IPS DF 19.7 (cell line): ENCODE data around the gene NOS1AP.
"Not testable (repeated sequence)": the region's sequence is repeated elsewhere in the genome, so short reads cannot be mapped to it uniquely, and the experiment has no call there.

Source experiments
- DNase-seq: peaks from one replicate; pipeline ENCODE4 v3.0.0-alpha.2; 2013; ENCODE audit warnings: low read depth, low spot score

The NOS1AP gene

DNA sequence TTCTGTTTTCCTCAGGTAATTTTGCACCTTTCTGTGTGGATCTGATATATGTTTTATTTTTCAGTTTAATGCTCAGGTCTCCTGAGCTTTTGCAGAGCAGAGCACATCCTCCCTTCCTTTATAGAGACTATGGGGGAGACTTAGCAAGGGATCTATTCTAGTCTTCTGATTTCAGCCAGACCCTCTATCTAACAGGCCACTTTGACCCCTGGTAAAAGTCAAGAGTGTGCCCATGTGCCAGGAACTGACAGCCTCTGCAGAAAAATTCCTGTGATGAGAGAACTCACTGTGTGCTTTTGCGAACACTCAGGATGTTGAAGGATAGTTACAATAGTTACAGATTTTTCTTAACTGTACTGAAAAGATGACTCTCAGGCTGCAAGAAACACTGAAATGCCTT lies 123.3 kb downstream of the NOS1AP start:
- DNase-seq, result no peak

DNA sequence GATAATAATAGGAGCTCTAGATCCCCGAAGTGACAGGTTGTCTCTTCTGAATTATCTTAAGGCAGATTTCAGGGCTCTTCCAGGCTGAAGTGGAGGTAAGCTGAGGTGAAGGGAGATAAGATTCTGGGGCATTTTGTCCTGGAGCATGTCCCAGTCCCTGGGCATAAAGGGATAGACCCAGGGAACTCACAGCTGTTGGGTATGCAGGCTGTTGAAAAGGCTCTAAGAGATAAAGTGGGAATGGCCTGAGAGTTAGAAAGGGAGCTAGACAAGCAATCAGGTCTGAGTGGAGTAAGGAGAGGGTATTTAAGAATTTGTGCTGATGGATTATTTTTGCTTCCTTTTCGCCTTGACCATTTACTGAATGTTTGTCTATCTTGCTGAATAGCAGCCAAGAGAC lies 123.7 kb downstream of the NOS1AP start:
- DNase-seq, result no peak

DNA sequence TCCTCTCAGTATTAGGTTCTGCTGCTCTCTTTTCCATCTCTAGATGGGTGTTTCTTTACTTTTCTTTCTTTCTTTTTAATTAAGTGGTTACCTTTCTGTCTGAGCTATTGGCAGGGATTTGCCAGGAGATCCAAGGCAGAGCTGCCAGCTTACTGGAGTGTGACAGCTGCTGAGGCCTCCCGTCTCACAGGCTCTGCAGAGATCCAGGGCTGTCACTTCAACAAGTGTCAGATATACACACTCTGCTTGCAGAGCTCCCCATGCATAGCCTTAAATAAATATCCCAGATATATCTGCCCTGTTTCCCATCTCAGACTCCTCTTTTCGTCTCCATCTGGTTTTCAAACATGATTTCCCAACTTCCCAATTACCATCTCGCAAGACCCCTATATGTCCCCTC lies 124.3 kb downstream of the NOS1AP start:
- DNase-seq, result no peak

DNA sequence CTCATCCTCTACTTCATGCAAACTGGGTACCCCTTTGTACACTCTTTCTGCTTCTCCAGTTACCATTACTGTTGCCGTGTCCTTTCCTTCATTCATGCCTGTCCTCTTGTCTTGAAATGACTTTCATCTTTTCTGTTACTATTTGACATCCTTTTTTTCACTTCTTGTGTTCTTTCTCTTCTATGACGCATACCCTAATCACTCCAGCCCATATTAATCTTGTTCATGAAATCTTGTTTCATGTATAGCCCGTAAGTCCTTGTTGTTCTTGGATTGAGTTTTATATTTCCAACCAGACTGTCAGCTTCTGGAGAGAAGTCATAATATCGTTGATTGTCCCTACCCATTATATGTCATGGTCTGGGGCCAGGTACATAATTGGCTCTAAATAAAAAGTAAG lies 126.1 kb downstream of the NOS1AP start:
- DNase-seq, result no peak

DNA sequence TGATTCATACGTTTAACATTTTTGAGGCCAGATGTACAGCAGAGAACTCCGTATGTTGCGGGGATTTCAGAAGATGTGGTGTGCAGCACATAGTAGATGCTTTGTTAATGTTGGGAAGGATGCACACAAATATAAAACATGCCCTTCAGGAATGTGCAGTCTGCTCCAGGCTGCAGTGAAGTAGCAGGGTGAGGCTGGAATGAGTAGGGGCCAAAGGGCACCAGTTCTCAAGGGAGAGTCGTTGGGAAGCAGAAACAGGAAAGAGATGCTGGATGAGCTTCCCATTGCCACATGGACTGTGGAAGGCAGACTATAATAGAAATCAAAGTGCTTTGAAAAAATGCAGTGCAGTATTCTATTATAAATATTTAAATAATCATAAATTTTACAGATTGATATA lies 126.9 kb downstream of the NOS1AP start:
- no peak for DNase-seq

DNA sequence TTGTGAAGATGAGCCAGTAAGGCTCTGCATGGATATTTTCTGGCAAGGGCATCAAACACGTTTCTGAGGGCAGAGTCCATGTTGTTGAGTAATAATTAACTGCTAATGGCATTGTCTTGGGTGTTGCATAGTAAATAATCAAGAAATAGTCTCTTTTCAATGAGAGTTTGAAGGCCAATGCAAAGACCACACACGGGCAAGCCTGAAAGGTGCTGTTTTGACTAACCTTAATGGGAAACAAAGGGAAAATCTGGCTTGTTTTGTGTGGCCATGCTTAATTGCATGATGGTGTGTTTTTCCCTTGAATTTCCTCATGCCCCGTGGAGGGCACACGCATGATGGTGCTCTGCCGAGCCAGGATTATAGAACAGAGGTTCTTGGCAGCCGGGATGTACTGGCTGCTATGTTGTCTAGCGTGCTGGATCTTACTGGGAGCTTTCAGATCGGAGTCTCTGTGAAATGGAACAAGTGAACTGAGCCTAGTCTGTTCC lies 127.6 kb downstream of the NOS1AP start:
- no peak for DNase-seq

DNA sequence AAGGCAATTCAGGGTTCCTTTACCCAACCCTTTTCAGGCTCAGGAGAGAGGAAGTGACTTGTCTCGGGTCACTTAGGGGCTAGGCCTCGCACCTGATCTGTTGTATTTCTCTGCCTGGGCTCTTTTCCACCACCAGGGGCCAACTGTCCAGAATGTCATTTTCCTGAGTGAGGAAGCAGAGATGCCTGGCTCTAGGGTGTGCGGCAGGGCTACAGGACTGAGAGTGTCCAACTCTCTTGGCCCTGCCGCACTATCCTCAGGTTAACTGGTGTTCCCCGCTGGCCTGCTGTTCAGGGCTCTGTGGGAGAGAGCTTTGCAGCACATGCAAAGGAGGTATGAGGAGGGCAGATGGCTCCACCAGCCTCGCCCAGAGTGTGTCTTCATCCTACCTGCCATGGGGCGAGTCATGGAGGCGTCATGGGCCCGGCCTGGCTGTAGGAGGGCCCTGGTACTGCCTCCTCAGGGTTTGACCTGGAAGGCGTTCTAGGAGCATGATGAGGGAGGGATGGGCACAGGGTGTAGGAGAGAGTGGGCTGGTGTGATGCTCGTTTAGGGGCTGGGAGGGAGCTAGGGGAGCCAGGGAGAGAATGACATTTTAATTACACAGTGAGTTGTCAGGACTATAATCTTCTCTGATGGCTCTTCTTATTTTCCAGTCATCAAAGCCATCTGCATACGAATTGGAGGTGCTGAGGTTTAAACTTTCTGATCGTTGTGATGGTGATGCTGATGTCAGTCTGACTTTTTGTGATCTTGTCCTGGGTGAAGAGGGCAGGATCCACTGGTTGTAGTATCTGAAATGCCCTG lies 128.3 kb downstream of the NOS1AP start:
- DNase-seq, result no peak

DNA sequence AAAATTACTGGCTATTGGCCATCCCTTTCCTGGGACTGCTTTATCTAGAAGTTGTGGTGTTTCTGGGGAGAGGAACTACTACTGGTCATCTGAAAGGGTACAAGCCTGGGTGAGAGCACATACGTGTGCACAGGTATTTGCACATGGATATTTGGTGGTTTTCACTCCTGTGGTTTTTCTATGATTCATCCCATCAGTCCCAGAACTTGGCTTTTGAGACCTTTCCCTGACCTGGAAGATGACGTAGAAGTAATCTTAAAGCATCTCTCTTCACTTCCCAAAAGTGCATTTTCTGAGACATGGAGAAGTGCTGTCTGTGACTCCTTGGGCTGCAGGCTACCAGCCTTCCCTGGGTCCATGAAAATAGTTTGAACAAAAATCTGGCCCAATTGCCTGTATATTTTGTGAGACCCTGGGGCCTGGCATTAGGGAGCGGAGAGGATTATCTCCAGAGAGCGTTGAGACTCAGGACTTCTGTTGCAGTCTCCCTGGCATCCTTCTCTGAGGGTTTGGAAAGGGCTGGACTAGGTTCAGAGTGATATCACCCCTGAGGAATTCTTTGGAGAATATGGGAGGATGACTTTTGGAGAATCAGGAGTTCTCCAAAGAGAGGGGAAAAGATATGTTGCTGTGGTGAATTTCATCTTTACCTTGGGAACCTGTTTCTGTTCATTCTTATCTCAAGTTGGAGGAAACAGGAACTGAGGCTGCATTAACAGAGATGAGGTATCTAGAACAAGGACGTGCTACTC lies 130.8 kb downstream of the NOS1AP start:
- no peak for DNase-seq

DNA sequence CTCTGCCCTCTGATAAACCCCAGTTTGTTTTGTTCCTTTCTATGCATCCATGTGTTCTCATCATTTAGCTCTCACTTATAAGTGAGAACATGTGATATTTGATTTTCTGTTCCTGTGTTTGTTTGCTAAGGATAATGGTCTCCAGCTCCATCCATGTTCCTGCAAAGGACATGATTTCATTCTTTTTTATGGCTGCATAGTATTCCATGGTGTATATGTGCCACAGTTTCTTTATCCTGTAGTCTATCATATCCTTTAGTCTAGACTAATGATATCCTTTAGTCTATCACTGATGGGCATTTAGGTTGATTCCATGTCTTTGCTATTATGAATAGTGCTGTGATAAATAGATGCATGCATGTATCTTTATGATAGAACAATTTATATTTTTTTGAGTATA lies 131.6 kb downstream of the NOS1AP start:
- DNase-seq, result not testable (repeated sequence)

DNA sequence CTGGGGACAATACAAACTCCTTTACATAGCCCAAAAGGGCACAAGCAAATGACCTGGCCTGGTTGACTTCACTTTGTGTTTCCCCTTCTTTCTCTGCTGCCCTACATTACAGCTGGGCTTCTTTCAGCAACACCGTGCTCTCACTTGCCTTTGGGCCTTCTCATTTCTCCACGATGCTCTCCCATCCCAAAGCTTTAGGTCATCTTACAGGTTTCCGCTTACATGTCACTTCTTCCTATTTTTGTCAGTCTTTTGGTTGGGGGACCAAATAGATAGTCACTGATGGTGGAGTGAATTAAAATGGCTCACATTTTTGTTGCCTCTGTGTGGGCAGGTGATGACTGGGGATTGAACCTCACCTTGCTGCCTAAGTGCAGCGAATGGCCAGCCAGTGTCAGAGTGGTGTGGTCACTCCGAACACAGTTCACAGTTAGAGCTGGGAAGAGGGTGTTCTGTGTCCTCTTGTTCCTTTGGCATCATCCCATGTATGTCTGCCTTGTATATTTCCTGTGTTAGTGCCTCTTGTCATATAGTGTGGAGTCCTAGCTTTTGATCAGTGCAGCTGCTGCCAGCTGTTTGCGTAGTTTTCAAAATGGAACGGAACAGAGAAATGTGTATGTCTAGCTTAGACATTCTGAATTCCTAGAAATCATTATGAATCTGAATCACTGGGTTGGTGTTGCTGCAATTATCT lies 134.8 kb downstream of the NOS1AP start:
- DNase-seq, result no peak

DNA sequence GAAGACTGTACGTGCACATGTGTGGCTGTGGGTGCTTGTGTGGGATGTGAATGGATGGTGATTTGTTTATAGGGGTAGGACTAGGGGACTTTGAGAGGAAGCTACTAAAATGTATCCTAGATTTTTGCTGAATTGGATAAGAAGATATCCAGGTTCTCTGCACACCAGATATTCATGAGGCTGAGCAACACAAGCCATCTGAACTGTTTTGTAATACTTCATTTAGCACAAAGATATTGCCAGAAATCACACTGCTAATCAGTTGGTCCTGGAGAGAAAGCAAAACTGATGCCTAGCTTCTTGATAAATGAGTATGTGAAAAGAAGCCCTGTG lies 135.3 kb downstream of the NOS1AP start:
- DNase-seq, result no peak

DNA sequence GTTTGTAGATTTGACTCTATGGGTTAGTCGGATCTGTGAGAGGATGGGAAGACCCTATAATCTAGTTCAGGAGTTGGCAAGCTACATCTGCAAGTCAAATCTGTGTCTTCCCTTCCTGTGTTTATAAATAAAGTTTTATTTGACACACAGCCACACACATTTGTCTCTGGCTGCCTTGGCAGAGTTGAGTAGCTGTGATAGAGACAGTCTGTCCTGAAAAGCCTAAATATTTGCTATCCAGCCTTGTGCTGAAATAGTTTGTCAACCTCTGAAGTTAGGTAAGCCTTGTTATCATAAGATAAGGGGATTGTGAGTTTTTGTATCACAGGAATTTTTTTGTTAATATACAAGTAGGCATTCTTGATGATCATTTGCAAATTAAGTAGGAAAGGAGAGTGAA lies 136.8 kb downstream of the NOS1AP start:
- no peak for DNase-seq

DNA sequence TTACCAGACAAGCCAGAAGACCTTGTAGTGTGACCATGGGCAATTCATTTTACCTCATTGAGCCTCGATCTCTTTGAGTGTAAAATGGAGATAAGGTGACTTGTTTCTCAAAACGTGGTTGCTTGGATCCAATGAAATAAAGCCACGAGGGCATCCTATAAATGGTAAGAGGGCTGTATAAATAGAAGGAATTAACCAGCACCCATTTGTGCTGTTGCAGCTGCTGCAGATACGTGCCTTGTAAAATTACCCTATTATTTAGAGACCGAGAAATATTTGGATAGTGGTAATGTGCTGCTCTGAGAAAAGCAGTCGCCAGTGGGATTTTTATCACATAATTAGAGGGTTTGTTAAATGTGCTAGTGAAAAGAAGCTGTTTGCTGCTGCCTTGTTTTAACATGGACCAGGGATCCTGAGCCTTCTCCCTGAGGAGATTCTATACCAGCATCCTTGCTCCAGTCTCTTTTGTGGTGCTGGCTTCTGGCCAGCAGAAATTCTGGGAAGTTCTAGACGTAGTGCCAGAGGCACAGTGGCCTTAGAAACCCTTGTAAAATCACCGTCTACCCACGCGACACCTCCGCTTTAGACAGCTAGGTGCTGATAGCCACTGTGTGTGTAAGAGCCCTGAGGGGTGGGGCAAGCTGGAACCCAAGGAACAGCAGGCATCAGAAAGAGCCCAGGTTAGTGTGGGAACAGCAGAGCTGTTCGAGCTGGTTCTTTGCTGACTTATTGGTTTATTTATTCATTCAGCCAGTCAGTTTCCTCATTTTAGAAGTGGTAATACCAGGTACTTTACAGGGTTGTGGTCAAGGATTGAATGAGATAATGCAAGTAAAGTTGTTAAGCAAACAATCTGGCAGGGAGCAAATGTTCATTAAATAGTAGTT lies 137.5 kb downstream of the NOS1AP start:
- DNase-seq, result no peak

DNA sequence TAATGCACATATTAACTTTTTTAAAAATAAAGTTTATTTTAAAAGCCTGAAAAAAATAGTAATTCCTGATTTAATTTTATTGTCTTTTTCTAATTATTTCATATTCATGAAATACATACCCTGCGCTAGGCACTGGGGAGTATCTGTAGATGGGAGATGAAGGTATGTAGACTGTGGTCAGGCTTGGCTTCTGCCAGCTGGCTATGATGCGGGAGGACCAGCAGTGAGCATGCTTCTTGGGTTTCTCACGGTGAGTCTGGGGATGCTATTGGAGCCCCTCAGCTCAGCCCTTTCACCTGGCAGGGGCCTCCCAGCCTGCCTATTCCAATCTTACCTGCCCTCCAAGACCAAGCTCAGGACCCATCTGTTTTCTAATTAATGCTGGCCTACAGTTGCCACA lies 138.4 kb downstream of the NOS1AP start:
- no peak for DNase-seq

DNA sequence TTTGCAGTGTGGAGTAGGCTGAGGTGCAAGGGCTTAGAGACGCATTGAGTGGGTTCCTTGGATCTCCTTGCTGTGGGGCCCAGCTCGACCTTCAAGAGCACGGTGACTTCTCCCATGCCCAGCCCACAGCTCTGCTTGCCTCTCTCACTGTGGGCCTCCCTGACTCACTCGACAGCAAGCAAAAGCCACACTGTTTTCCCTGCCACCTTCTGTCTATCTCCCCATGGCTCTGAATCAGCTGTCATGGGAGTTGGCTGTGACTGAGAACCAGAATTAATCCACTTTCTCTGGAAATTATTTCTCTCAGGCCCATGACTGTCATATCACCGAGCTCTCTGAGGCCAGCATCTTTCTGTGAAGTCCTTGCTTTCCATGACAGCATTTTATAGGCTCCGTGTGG lies 140.7 kb downstream of the NOS1AP start:
- DNase-seq, result no peak

DNA sequence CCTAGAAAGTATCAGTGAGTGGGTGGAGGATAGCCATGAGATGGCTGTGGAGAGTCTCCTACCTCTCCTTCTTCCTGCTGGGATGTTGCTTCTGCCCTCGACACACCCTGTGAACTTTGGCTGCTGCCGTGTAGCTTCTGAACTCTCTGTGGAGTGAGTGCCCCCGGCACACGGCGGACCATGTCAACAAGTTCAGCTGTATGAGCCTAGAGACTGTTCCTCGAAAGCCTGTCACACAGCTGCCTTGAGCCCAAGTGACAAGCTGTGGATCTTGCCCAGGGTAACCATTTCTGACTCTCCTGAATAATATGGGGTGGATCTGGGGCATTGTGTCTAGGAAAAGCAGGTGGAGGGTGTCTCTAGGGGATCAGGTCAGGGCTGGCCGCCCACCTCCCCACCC lies 143.2 kb downstream of the NOS1AP start:
- no peak for DNase-seq

DNA sequence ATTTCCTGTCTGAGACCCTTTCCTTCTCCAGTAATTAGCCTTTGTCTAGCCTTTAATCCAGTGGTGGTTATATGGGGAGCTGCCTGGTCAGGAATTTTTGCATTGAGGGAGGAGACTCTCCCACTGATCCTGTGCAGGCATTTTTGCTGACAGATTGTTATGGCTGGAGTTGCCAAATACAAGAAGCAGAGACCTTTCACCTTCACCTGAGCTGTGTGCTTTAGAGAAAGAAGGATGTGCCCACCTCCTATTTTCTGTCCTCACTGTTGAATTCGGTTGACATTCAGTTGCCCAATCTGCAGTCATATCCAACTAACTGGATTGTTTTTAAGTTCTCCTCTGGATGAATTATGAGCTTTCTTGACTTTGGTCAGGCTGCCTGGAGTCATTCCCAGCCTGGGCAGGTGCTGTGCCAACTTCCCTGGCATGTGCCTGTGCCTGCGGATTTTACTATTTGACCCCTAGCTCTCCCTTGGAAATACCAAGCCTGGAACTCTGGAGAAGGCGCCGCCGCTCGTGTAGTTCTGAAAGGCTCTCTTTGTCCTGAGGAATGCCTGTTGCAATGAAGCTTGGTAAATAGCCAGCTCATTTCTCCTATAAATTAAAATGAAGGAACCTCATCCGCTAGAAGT lies 143.9 kb downstream of the NOS1AP start:
- no peak for DNase-seq

DNA sequence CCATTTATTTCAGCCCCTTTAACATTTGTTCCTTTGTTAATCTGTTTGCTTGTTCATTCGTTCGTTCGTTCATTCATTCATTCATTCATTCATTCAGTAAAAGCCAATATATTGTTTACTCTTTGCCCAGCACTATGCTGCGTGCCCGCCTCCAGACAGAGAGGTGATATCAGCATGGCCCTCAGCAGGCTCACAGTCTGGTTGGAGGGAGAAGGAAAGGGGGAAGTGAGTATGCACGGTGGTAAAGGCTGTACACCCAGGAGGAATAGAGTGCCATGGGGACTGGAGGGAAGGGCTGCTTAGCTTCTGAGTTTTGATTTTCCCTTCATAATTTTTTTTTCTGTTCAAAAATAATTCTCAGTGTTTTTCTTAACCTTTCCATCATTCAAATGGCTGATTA lies 144.7 kb downstream of the NOS1AP start:
- no peak for DNase-seq

DNA sequence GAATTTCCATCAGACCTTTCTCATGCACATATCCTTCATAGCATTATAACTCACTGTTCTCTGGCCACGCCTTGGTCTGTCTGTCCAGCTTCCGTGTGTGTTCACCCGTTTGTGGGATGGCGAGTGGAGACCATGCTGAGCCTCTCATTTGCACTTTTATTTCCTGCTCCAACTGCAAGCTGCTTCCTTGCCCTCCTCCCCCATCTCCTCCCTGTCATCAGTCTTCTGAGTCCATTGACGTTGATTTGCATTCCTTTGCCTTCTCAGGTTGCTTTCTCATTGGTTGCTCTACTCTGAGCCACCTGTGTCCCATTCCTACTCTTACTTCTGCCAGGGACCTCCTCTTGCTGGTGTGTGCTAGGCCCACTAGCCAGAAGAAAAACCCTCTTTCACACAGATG lies 146.4 kb downstream of the NOS1AP start:
- DNase-seq, result peak; percentile 38

DNA sequence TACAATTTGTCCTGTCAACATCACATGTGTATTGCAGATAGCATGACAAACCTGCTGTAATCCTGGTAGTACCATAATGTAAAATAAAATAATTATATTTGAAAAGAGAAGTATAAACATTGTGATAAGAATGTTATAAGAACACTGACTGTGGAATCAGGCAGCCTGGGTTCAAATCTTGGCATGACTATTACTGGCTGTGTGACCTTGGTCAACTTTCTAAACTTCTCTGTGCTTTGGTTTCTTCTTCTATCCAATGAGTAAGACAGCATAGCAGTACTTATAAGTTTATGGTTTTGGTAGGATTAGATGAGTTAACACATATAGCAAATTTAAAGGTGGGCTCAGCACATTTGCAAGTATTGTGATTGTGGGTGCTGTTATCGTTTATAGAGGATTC lies 147.1 kb downstream of the NOS1AP start:
- no peak for DNase-seq

DNA sequence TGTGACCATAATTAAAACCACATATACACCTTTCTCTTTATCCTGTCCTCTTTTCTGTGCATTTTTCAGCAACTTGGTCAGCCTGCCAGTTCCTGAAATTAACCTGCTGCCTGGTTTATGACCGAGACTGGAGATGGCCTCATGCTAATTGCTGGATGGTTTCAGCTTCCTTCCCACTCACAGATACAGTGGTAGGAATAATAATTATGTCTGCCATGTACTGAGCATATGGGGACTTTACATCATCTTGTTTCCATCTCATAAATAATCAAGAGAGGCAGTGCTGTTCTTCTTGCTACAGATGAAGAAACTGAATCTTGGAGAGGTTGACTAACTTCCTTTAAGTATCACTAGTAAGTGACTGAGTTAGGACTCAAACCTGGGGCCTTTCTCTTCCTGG lies 148.2 kb downstream of the NOS1AP start:
- no peak for DNase-seq
